Activated CD4-positive, CD25-positive, alpha-beta regulatory T cell treated with anti-CD3 and anti-CD28 coated beads, Interleukin-2, amount 50 U/mL, for 24 hours (primary cell): ENCODE measurements around the gene MAP1B.

ENCODE experiments used
- ATAC-seq, 2 donors: fragments of 150-1000 bp; cut with Tn5 transposase; one replicate each; pipeline ENCODE4 v1.10.0; 2021; ENCODE audit warnings: mild to moderate bottlenecking in 1 of 2, moderate library complexity in 1 of 2

The MAP1B gene

GRCh38 chr5:72256536-72256935 lies 149.3 kb downstream of the MAP1B start:
- peak; percentile 13 to 43 for ATAC-seq
